HUES6 (cell line): ENCODE measurements around the gene EHMT1.
A peak's percentile ranks its signal among the peaks of the same experiment; 100 is the strongest.

Experiments used
- H3K27ac ChIP-seq: 2 replicates; pipeline ENCODE4 v1.7.0; 2013; ENCODE audit warnings: low read depth, mild to moderate bottlenecking, low read length, inconsistent platforms
- H3K27me3 ChIP-seq: 2 replicates; pipeline ENCODE4 v1.6.1; 2013; ENCODE audit warnings: low read length; ENCODE audit not compliant: control insufficient read depth, insufficient read depth
- H3K36me3 ChIP-seq: 2 replicates; pipeline ENCODE4 v1.6.1; 2013; ENCODE audit warnings: low read length; ENCODE audit not compliant: control insufficient read depth, insufficient read depth
- H3K4me1 ChIP-seq: 2 replicates; pipeline ENCODE4 v1.6.1; 2013; ENCODE audit warnings: low read length; ENCODE audit not compliant: control insufficient read depth, insufficient read depth
- H3K4me3 ChIP-seq: 2 replicates; pipeline ENCODE4 v1.5.1; 2013; ENCODE audit warnings: low read depth, low read length
- H3K9ac ChIP-seq: one replicate; pipeline ENCODE4 v1.6.1; 2013; ENCODE audit warnings: mild to moderate bottlenecking, low read length
- H3K9me3 ChIP-seq: 2 replicates; pipeline ENCODE4 v1.6.1; 2013; ENCODE audit warnings: low read depth, low read length; ENCODE audit not compliant: control insufficient read depth, insufficient read depth

EHMT1 gene

GRCh38 chr9:137784046-137784445, 165.2 kb downstream of the EHMT1 start:
- Histone ChIP-seq H3K9ac (no peak overlapping the region), H3K4me1 (peaks cover 18% of the 10 kb centered on the region), H3K36me3 (peaks cover 71% of the 10 kb centered on the region), H3K4me3 (no peak overlapping the region), H3K9me3 (no peaks in the 10 kb centered on the region), H3K27ac (no peak overlapping the region), H3K27me3 (no peaks in the 10 kb centered on the region)

- H3K27ac ChIP-seq: no peak overlapping the region
- H3K27me3 ChIP-seq: no peaks in the 10 kb centered on the region
- no peaks in the 10 kb centered on the region for H3K9me3 ChIP-seq
- H3K4me3 ChIP-seq: no peak overlapping the region
- H3K4me1 ChIP-seq: peaks cover 18% of the 10 kb centered on the region
- peaks cover 65% of the 10 kb centered on the region for H3K36me3 ChIP-seq
- H3K9ac ChIP-seq: no peak overlapping the region
Measured at GRCh38 chr9:137784641-137785513, 166.1 kb downstream of the EHMT1 start.

- no peak overlapping the region for H3K9ac ChIP-seq
- H3K27me3 ChIP-seq: no peaks in the 10 kb centered on the region
- H3K9me3 ChIP-seq: no peaks in the 10 kb centered on the region
- H3K4me1 ChIP-seq: peaks cover 18% of the 10 kb centered on the region
- H3K36me3 ChIP-seq: peaks cover 62% of the 10 kb centered on the region
- H3K4me3 ChIP-seq: no peak overlapping the region
- H3K27ac ChIP-seq: no peak overlapping the region
Measured at GRCh38 chr9:137785704-137786161, 166.9 kb downstream of the EHMT1 start.

GRCh38 chr9:137786511-137786920, 167.7 kb downstream of the EHMT1 start:
- H3K9me3 ChIP-seq: no peaks in the 10 kb centered on the region
- H3K36me3 ChIP-seq: peaks cover 62% of the 10 kb centered on the region
- no peak overlapping the region for H3K9ac ChIP-seq
- H3K27me3 ChIP-seq: no peaks in the 10 kb centered on the region
- no peak overlapping the region for H3K4me3 ChIP-seq
- H3K4me1 ChIP-seq: peaks cover 18% of the 10 kb centered on the region
- H3K27ac ChIP-seq: no peak overlapping the region

GRCh38 chr9:137787381-137787780, 168.6 kb downstream of the EHMT1 start:
- Histone ChIP-seq H3K9me3 (no peaks in the 10 kb centered on the region), H3K27me3 (no peaks in the 10 kb centered on the region), H3K9ac (no peak overlapping the region), H3K36me3 (peaks cover 61% of the 10 kb centered on the region), H3K4me1 (peaks cover 18% of the 10 kb centered on the region), H3K4me3 (no peak overlapping the region), H3K27ac (no peak overlapping the region)

GRCh38 chr9:137787786-137788505, 169.1 kb downstream of the EHMT1 start:
- Histone ChIP-seq H3K36me3 (peaks cover 61% of the 10 kb centered on the region), H3K4me1 (peaks cover 18% of the 10 kb centered on the region), H3K27me3 (no peaks in the 10 kb centered on the region), H3K4me3 (no peak overlapping the region), H3K27ac (no peak overlapping the region), H3K9ac (peak overlapping the region; percentile 27), H3K9me3 (no peaks in the 10 kb centered on the region)

- peaks cover 18% of the 10 kb centered on the region for H3K4me1 ChIP-seq
- H3K9me3 ChIP-seq: no peaks in the 10 kb centered on the region
- H3K27ac ChIP-seq: 0 out of 2 replicates have a peak overlapping the region, but pooled peaks have one; percentile 5
- H3K36me3 ChIP-seq: peaks cover 61% of the 10 kb centered on the region
- peak overlapping the region; percentile 27 for H3K9ac ChIP-seq
- H3K27me3 ChIP-seq: no peaks in the 10 kb centered on the region
- H3K4me3 ChIP-seq: no peak overlapping the region
Measured at GRCh38 chr9:137788561-137789294, 169.9 kb downstream of the EHMT1 start.

- no peak overlapping the region for H3K27ac ChIP-seq
- no peaks in the 10 kb centered on the region for H3K27me3 ChIP-seq
- H3K4me1 ChIP-seq: peaks cover 18% of the 10 kb centered on the region
- H3K36me3 ChIP-seq: peaks cover 60% of the 10 kb centered on the region
- H3K9ac ChIP-seq: no peak overlapping the region
- H3K4me3 ChIP-seq: no peak overlapping the region
- H3K9me3 ChIP-seq: no peaks in the 10 kb centered on the region
Measured at GRCh38 chr9:137789295-137789895, 170.6 kb downstream of the EHMT1 start.

GRCh38 chr9:137791947-137792346, 173.1 kb downstream of the EHMT1 start:
- peaks cover 75% of the 10 kb centered on the region for H3K36me3 ChIP-seq
- H3K27ac ChIP-seq: no peak overlapping the region
- no peaks in the 10 kb centered on the region for H3K27me3 ChIP-seq
- no peaks in the 10 kb centered on the region for H3K9me3 ChIP-seq
- no peaks in the 10 kb centered on the region; the same call in 1 of the 2 replicates for H3K4me1 ChIP-seq
- H3K9ac ChIP-seq: no peak overlapping the region
- no peak overlapping the region for H3K4me3 ChIP-seq

GRCh38 chr9:137793196-137793841, 174.5 kb downstream of the EHMT1 start:
- Histone ChIP-seq H3K9me3 (no peaks in the 10 kb centered on the region), H3K4me1 (no peaks in the 10 kb centered on the region), H3K4me3 (no peak overlapping the region), H3K27me3 (no peaks in the 10 kb centered on the region), H3K36me3 (peaks cover 82% of the 10 kb centered on the region), H3K9ac (no peak overlapping the region), H3K27ac (no peak overlapping the region)
